ENCODE results near the gene IL26.

DNA sequence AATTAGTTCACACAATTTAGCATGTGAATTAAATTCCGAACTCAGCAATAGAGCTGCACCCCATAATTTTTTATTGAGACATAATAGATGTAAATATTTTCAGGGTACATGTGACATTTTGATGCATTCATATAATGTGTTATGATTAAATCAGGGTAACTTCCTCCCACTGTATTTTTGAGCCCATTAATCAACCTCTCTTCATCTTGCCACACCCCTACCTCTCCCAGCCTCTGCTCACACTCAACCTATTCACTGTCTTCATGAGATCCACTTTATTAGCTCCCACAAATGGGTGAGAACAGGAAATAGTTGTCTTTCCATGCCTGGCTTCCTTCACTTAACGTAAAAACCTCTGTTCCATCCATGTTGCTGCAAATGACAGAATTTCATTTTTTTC, 14.7 kb downstream of the IL26 start:
- TF ChIP-seq, protein P1, sequence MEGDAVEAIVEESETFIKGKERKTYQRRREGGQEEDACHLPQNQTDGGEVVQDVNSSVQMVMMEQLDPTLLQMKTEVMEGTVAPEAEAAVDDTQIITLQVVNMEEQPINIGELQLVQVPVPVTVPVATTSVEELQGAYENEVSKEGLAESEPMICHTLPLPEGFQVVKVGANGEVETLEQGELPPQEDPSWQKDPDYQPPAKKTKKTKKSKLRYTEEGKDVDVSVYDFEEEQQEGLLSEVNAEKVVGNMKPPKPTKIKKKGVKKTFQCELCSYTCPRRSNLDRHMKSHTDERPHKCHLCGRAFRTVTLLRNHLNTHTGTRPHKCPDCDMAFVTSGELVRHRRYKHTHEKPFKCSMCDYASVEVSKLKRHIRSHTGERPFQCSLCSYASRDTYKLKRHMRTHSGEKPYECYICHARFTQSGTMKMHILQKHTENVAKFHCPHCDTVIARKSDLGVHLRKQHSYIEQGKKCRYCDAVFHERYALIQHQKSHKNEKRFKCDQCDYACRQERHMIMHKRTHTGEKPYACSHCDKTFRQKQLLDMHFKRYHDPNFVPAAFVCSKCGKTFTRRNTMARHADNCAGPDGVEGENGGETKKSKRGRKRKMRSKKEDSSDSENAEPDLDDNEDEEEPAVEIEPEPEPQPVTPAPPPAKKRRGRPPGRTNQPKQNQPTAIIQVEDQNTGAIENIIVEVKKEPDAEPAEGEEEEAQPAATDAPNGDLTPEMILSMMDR (IDR thresholded peaks at IDR 0.05): no peak
- no peak for TF ChIP-seq POLR2A (IDR thresholded peaks at IDR 0.05)
